ENCODE data around the gene NFILZ. TPM values are rescaled to one million over a fixed set of nuclear protein-coding genes. Genes with fewer than 3 reads are reported as not detected.

NFILZ gene
- total RNA-seq, 1 donor from 2014 or later = not detected

- no peaks in the 10 kb centered on the region for H4K20me1 ChIP-seq (ENCODE audit: low read depth)
- H3K36me3 ChIP-seq = no peaks in the 10 kb centered on the region
- H2AFZ ChIP-seq (replicated peaks) = no peak overlapping the region
- H3K27me3 ChIP-seq = peaks cover 8% of the 10 kb centered on the region
- peaks cover 15% of the 10 kb centered on the region for H3F3A ChIP-seq (ENCODE audit: low read depth)
- Mint-ChIP-seq H3K36me3 (no peaks in the 10 kb centered on the region), H3K27me3 (ENCODE audit: insufficient read depth, low read depth) (peaks cover 11% of the 10 kb centered on the region), H3K4me3 (no peak overlapping the region), H3K27ac (no peak overlapping the region), H3K9me3 (peaks cover 6% of the 10 kb centered on the region), H3K4me1 (peaks cover 5% of the 10 kb centered on the region)
- H3K4me1 ChIP-seq = peaks cover 5% of the 10 kb centered on the region
- no peaks in the 10 kb centered on the region for H3K79me2 ChIP-seq (ENCODE audit: low read depth)
- H3K4me2 ChIP-seq = no peak overlapping the region
- TF ChIP-seq CTCF (IDR thresholded peaks at IDR 0.05) (no peak), EZH2 (IDR thresholded peaks at IDR 0.05) (no peak), EZH2phosphoT487 (IDR thresholded peaks at IDR 0.05) (no peak)
- no peak for DNase-seq (ENCODE audit: low spot score)
- H3K27ac ChIP-seq = no peak overlapping the region
- H3K9ac ChIP-seq = no peak overlapping the region
- no peak overlapping the region for H3K4me3 ChIP-seq
- no peaks in the 10 kb centered on the region for H3K9me3 ChIP-seq (ENCODE audit: low read depth)
Observed at GRCh38 chr19:8641221-8641907, 10.9 kb downstream of the NFILZ start.

GRCh38 chr19:8641908-8642547 is 11.6 kb downstream of the NFILZ start:
- no peak overlapping the region for H3K4me3 ChIP-seq
- peaks cover 5% of the 10 kb centered on the region for H3K4me1 ChIP-seq
- peaks cover 13% of the 10 kb centered on the region for H3K27me3 Mint-ChIP-seq (ENCODE audit: insufficient read depth, low read depth)
- H3K4me1 Mint-ChIP-seq = peaks cover 5% of the 10 kb centered on the region
- H2AFZ ChIP-seq (replicated peaks) = no peak overlapping the region
- DNase-seq (ENCODE audit: low spot score) = peak; percentile 51
- H3K36me3 ChIP-seq = no peaks in the 10 kb centered on the region
- peak; percentile 65 for TF ChIP-seq CTCF (IDR thresholded peaks at IDR 0.05)
- TF ChIP-seq EZH2 (IDR thresholded peaks at IDR 0.05) = no peak
- TF ChIP-seq EZH2phosphoT487 (IDR thresholded peaks at IDR 0.05) = no peak
- no peaks in the 10 kb centered on the region for H3K36me3 Mint-ChIP-seq
- H3K27ac ChIP-seq = no peak overlapping the region
- H3K79me2 ChIP-seq (ENCODE audit: low read depth) = no peaks in the 10 kb centered on the region
- H4K20me1 ChIP-seq (ENCODE audit: low read depth) = no peaks in the 10 kb centered on the region
- H3K9ac ChIP-seq = no peak overlapping the region
- H3K4me3 Mint-ChIP-seq = no peak overlapping the region
- no peaks in the 10 kb centered on the region for H3K9me3 ChIP-seq (ENCODE audit: low read depth)
- H3K27ac Mint-ChIP-seq = no peak overlapping the region
- peaks cover 6% of the 10 kb centered on the region for H3K9me3 Mint-ChIP-seq
- H3K27me3 ChIP-seq = peaks cover 13% of the 10 kb centered on the region
- no peak overlapping the region for H3K4me2 ChIP-seq
- H3F3A ChIP-seq (ENCODE audit: low read depth) = peaks cover 15% of the 10 kb centered on the region

- Histone ChIP-seq H4K20me1 (ENCODE audit: low read depth) (no peaks in the 10 kb centered on the region), H3F3A (ENCODE audit: low read depth) (peaks cover 15% of the 10 kb centered on the region), H3K9me3 (ENCODE audit: low read depth) (no peaks in the 10 kb centered on the region), H3K4me1 (peaks cover 5% of the 10 kb centered on the region), H3K79me2 (ENCODE audit: low read depth) (no peaks in the 10 kb centered on the region), H3K4me3 (no peak overlapping the region), H2AFZ (replicated peaks) (no peak overlapping the region), H3K27me3 (peaks cover 13% of the 10 kb centered on the region), H3K4me2 (no peak overlapping the region), H3K27ac (no peak overlapping the region), H3K36me3 (no peaks in the 10 kb centered on the region), H3K9ac (no peak overlapping the region)
- DNase-seq (ENCODE audit: low spot score) = no peak
- Mint-ChIP-seq H3K27me3 (ENCODE audit: insufficient read depth, low read depth) (peaks cover 13% of the 10 kb centered on the region), H3K4me1 (peaks cover 5% of the 10 kb centered on the region), H3K27ac (no peak overlapping the region), H3K36me3 (no peaks in the 10 kb centered on the region), H3K9me3 (peaks cover 6% of the 10 kb centered on the region), H3K4me3 (no peak overlapping the region)
- TF ChIP-seq EZH2phosphoT487 (IDR thresholded peaks at IDR 0.05) (no peak), CTCF (IDR thresholded peaks at IDR 0.05) (no peak), EZH2 (IDR thresholded peaks at IDR 0.05) (no peak)
Observed at GRCh38 chr19:8642561-8642960, 12.1 kb downstream of the NFILZ start.

Data from neural progenitor cell (in vitro differentiated cells).